ENCODE data around the gene ACAA1. TPM values are rescaled to one million over a fixed set of nuclear protein-coding genes. Genes with fewer than 3 reads are reported as not detected.

The ACAA1 gene
- 87.4 and 98.4 TPM in 2 replicates for total RNA-seq
- total RNA-seq (2013), result 38.0 TPM
- 143 and 176 TPM in 2 replicates for polyA plus RNA-seq
- 28.0 and 51.1 TPM in 2 replicates for polyA minus RNA-seq

GRCh38 chr3:38136777-38137614 lies at the start of gene ACAA1:
Gene ACAA1 (minus strand): TSS chr3:38137127. CDS start chr3:38137035, 92 bp downstream.
- 0% methylated on average over 65 of the region's 66 CpGs for WGBS (ENCODE audit: insufficient coverage)
- peak; percentile 91 for ATAC-seq (ENCODE audit: low read depth)
- peaks cover 27% of the 10 kb centered on the region for H4K20me1 ChIP-seq (ENCODE audit: control insufficient read depth, insufficient read depth, low read length, poor library complexity, severe bottlenecking)
- CTCF ChIA-PET, result interaction anchor here (0.6 to 4.9 kb wide), 10 partner anchors 11 to 881 kb away, joined by 3 to 41 read pairs (median 4); partner anchors contain the start of gene OXSR1
- POLR2A ChIA-PET, result interaction anchor here (1.1 to 4.1 kb wide), 2 partner anchors 28 to 98 kb away, joined by 4 to 75 read pairs; partner anchors contain the start of genes DLEC1 and OXSR1
- H2AFZ ChIP-seq (ENCODE audit: insufficient read depth, low read depth, low read length, poor library complexity, severe bottlenecking), result peak within 1 kb of the TSS; percentile 99
- H3K27me3 ChIP-seq (replicated peaks in 1 of 4; ENCODE audit: control extremely low read depth in 1 of 4, control insufficient read depth in 3 of 4, insufficient read depth in 4 of 4, low read length in 3 of 4), result no peaks in the 10 kb centered on the region
- H3K79me2 ChIP-seq (ENCODE audit: control insufficient read depth, insufficient read depth, low read length), result peaks cover 68% of the 10 kb centered on the region
- Mint-ChIP-seq H3K4me1 (peaks cover 65% of the 10 kb centered on the region), H3K9me3 (ENCODE audit: insufficient read depth) (no peaks in the 10 kb centered on the region), H3K4me3 (peak within 1 kb of the TSS; percentile 92), H3K27me3 (no peaks in the 10 kb centered on the region), H3K27ac (peak within 1 kb of the TSS; percentile 94)
- DNase-seq, result peak; percentile 99
- intact Hi-C loops (cut with micrococcal nuclease), result loop anchor here (1.0 to 10.0 kb wide), 6 partner anchors 28 to 1270 kb away; partner anchors contain the start of genes DLEC1, GORASP1, OXSR1 and RPSA
- H3K36me3 ChIP-seq (replicated peaks in 1 of 2; ENCODE audit: control extremely low read depth in 1 of 2, control insufficient read depth in 1 of 2, extremely low read depth in 1 of 2, insufficient read depth in 2 of 2, low read length in 1 of 2), result peaks cover 1 to 38% of the 10 kb centered on the region in 2 experiments
- H3K4me2 ChIP-seq (replicated peaks; ENCODE audit: low read depth, low read length, poor library complexity, severe bottlenecking), result peak within 1 kb of the TSS; percentile 88
- peak within 1 kb of the TSS; percentile 95 for H3K9ac ChIP-seq (ENCODE audit: low read length)
- H3K27ac ChIP-seq (ENCODE audit: low read length in 2 of 2), result peak within 1 kb of the TSS; percentile 85 to 87
- no peak for TF ChIP-seq EZH2 (IDR thresholded peaks at IDR 0.05; ENCODE audit: borderline replicate concordance, insufficient read depth, low read depth, low read length, poor library complexity, severe bottlenecking)
- TF ChIP-seq CTCF (IDR thresholded peaks at IDR 0.05), result no peak
- H3K4me1 ChIP-seq (ENCODE audit: control insufficient read depth in 2 of 2, insufficient read depth in 2 of 2, low read length in 2 of 2), result peaks cover 39 to 52% of the 10 kb centered on the region in 2 donors
- no peaks in the 10 kb centered on the region for H3K9me3 ChIP-seq (ENCODE audit: control extremely low read depth in 1 of 3, control insufficient read depth in 2 of 3, insufficient read depth in 1 of 3, low read length in 2 of 3)
- H3K4me3 ChIP-seq (ENCODE audit: control extremely low read depth in 1 of 5, extremely low read depth in 1 of 5, insufficient read depth in 1 of 5, low read depth in 2 of 5, low read length in 4 of 5), result peak within 1 kb of the TSS; percentile 84 to 98 (median 92)

GRCh38 chr3:38177181-38177580 lies 40.3 kb upstream of the ACAA1 start:
- Mint-ChIP-seq H3K9me3 (ENCODE audit: insufficient read depth) (no peaks in the 10 kb centered on the region), H3K4me1 (peaks cover 35% of the 10 kb centered on the region), H3K27ac (no peak overlapping the region), H3K4me3 (no peak overlapping the region), H3K27me3 (no peaks in the 10 kb centered on the region)
- Histone ChIP-seq H3K9me3 (ENCODE audit: control extremely low read depth in 1 of 3, control insufficient read depth in 2 of 3, insufficient read depth in 1 of 3, low read length in 2 of 3) (no peaks in the 10 kb centered on the region), H3K27ac (ENCODE audit: low read length in 2 of 2) (no peak overlapping the region), H3K9ac (ENCODE audit: low read length) (no peak overlapping the region), H3K4me1 (ENCODE audit: control insufficient read depth in 2 of 2, insufficient read depth in 2 of 2, low read length in 2 of 2) (peaks cover 0 to 4% of the 10 kb centered on the region in 2 donors), H2AFZ (ENCODE audit: insufficient read depth, low read depth, low read length, poor library complexity, severe bottlenecking) (no peak overlapping the region), H4K20me1 (ENCODE audit: control insufficient read depth, insufficient read depth, low read length, poor library complexity, severe bottlenecking) (peaks cover 66% of the 10 kb centered on the region), H3K4me3 (ENCODE audit: control extremely low read depth in 1 of 5, extremely low read depth in 1 of 5, insufficient read depth in 1 of 5, low read depth in 2 of 5, low read length in 4 of 5) (no peak overlapping the region), H3K36me3 (replicated peaks in 1 of 2; ENCODE audit: control extremely low read depth in 1 of 2, control insufficient read depth in 1 of 2, extremely low read depth in 1 of 2, insufficient read depth in 2 of 2, low read length in 1 of 2) (peaks cover 0 to 2% of the 10 kb centered on the region in 2 experiments), H3K79me2 (ENCODE audit: control insufficient read depth, insufficient read depth, low read length) (peaks cover 83% of the 10 kb centered on the region), H3K4me2 (replicated peaks; ENCODE audit: low read depth, low read length, poor library complexity, severe bottlenecking) (no peak overlapping the region), H3K27me3 (replicated peaks in 1 of 4; ENCODE audit: control extremely low read depth in 1 of 4, control insufficient read depth in 3 of 4, insufficient read depth in 4 of 4, low read length in 3 of 4) (no peaks in the 10 kb centered on the region)
- POLR2A ChIA-PET, result no interaction called here
- DNase-seq, result no peak
- WGBS (ENCODE audit: insufficient coverage), result 100% methylated on average over 1 of the region's 2 CpGs
- CTCF ChIA-PET, result no interaction called here
- TF ChIP-seq EZH2 (IDR thresholded peaks at IDR 0.05; ENCODE audit: borderline replicate concordance, insufficient read depth, low read depth, low read length, poor library complexity, severe bottlenecking) (no peak), CTCF (IDR thresholded peaks at IDR 0.05) (no peak)
- no peak for ATAC-seq (ENCODE audit: low read depth)
- intact Hi-C loops (cut with micrococcal nuclease), result no loop called here

All from B cell (primary cell).